SK-N-SH treated with all-trans-retinoic acid at 6 μM for 48 hours (cell line): Measurements from ENCODE around the gene CDC14B.

Source experiments
- BACH2 ChIP-seq: fragments of 250-450 bp; sonication (Bioruptor Pico); IDR thresholded peaks from 2 replicates; pipeline ENCODE4 v1.9.0; 2021; ENCODE audit warnings: mild to moderate bottlenecking, borderline replicate concordance
- CSDC2 ChIP-seq: fragments of 250-450 bp; sonication (Bioruptor Pico); IDR thresholded peaks from 2 replicates; pipeline ENCODE4 v1.5.0; 2020; ENCODE audit warnings: mild to moderate bottlenecking, moderate library complexity
- ESRRG ChIP-seq: fragments of 250-450 bp; sonication (Bioruptor Pico); IDR thresholded peaks from 2 replicates; pipeline ENCODE4 v1.6.1; 2021; ENCODE audit warnings: mild to moderate bottlenecking
- OSR1 ChIP-seq: fragments of 250-450 bp; sonication (Bioruptor Pico); IDR thresholded peaks from 2 replicates; pipeline ENCODE4 v1.8.0; 2022; ENCODE audit warnings: moderate library complexity, mild to moderate bottlenecking, inconsistent platforms
- RARB ChIP-seq: fragments of 250-450 bp; sonication (Bioruptor Pico); IDR thresholded peaks from 2 replicates; pipeline ENCODE4 v1.8.0; 2021; ENCODE audit warnings: mild to moderate bottlenecking, moderate library complexity
- ZC3H10 ChIP-seq: fragments of 250-450 bp; sonication (Bioruptor Pico); IDR thresholded peaks from 2 replicates; pipeline ENCODE4 v1.5.1; 2021; ENCODE audit warnings: mild to moderate bottlenecking, moderate library complexity
- ZFP3 ChIP-seq: fragments of 250-450 bp; sonication (Bioruptor Pico); IDR thresholded peaks from 2 replicates; pipeline ENCODE4 v1.5.0; 2020; ENCODE audit warnings: mild to moderate bottlenecking, moderate library complexity
- ZFP30 ChIP-seq: fragments of 450-650 bp; formaldehyde crosslinking; IDR thresholded peaks from 2 replicates; pipeline ENCODE4 v1.5.0; 2022; ENCODE audit warnings: mild to moderate bottlenecking, moderate library complexity
- ZNF565 ChIP-seq: fragments of 450-650 bp; formaldehyde crosslinking; conservative IDR thresholded peaks from 2 replicates; pipeline ENCODE4 v1.5.0; 2020; ENCODE audit warnings: low read depth, mild to moderate bottlenecking, moderate library complexity
- ZNF70 ChIP-seq: fragments of 450-650 bp; formaldehyde crosslinking; IDR thresholded peaks from 2 replicates; pipeline ENCODE4 v1.5.0; 2020; ENCODE audit warnings: mild to moderate bottlenecking, moderate library complexity
- ZNF8 ChIP-seq: fragments of 450-650 bp; formaldehyde crosslinking; IDR thresholded peaks from 2 replicates; pipeline ENCODE4 v1.5.0; 2020; ENCODE audit warnings: mild to moderate bottlenecking, moderate library complexity
- TF ChIP-seq, protein P1 (sequence below): fragments of 250-450 bp; sonication (Bioruptor Pico); IDR thresholded peaks from 2 replicates; pipeline ENCODE4 v1.8.0; 2020; ENCODE audit warnings: mild to moderate bottlenecking, moderate library complexity, borderline replicate concordance

DNA sequence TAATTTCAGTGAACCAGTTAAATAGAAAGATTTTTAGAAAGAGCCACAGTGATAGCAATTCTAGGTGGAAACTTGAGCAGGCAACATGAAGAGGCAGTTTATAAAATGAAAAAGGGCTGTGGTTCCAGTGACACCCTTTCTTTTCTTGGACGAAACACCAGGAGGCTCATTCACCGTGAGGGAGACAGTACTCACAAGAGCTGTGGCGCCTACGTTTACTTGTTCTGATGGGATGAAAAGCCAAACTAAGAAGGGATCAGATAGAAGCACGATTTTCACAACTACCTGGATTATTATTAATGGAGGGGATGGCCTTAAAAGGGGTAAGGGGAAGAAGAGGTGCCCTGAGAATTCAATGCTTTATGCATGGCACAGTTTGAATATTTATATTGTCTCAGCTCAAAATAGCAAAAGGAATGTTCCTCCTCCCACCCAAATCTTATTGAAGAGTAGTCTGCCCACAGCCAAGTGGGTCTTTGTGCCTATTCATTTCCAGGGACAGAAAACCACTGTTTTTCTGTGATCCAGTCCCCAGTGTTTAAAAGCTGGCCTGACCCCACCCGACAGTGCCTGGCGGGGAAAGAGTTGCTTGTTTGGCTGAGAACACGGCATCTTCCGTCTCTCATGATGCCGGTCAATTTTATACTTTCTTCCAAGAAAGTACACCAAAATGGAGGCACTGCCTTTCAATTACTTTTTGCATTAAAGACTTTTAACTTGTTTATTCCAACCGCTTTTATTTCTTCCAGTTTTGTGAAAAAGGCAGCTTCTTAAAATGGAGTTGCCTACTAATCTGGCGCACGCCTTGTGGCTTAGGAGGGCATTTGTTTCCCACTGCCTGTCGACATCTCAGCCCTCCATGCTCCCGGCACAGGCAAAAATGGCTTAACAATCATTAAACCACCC, 117.8 kb downstream of the CDC14B start:
- TF ChIP-seq ZNF565 (CRISPR knock-in tag) (no peak), ZFP30 (CRISPR knock-in tag) (no peak), ZNF8 (no peak), ESRRG (no peak), ZNF70 (CRISPR knock-in tag) (no peak), OSR1 (CRISPR knock-in tag) (no peak), RARB (CRISPR knock-in tag) (no peak), BACH2 (CRISPR knock-in tag) (no peak), CSDC2 (CRISPR knock-in tag) (no peak), ZFP3 (no peak), ZC3H10 (no peak)
- TF ChIP-seq, protein P1, sequence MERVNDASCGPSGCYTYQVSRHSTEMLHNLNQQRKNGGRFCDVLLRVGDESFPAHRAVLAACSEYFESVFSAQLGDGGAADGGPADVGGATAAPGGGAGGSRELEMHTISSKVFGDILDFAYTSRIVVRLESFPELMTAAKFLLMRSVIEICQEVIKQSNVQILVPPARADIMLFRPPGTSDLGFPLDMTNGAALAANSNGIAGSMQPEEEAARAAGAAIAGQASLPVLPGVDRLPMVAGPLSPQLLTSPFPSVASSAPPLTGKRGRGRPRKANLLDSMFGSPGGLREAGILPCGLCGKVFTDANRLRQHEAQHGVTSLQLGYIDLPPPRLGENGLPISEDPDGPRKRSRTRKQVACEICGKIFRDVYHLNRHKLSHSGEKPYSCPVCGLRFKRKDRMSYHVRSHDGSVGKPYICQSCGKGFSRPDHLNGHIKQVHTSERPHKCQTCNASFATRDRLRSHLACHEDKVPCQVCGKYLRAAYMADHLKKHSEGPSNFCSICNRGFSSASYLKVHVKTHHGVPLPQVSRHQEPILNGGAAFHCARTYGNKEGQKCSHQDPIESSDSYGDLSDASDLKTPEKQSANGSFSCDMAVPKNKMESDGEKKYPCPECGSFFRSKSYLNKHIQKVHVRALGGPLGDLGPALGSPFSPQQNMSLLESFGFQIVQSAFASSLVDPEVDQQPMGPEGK (CRISPR knock-in tag): no peak
